ENCODE measurements around the gene MBOAT2.

Gene MBOAT2

GRCh38 chr2:8893474-8893873 is 110.0 kb downstream of the MBOAT2 start:
- no peak for DNase-seq

- no peak for DNase-seq
Observed at GRCh38 chr2:8892111-8892510, 111.4 kb downstream of the MBOAT2 start.

- no peak for DNase-seq
Observed at GRCh38 chr2:8889978-8890377, 113.5 kb downstream of the MBOAT2 start.

- DNase-seq, result no peak
Observed at GRCh38 chr2:8888963-8889362, 114.5 kb downstream of the MBOAT2 start.

- no peak for DNase-seq
Observed at GRCh38 chr2:8886876-8887275, 116.6 kb downstream of the MBOAT2 start.

- DNase-seq, result no peak
Observed at GRCh38 chr2:8886202-8886518, 117.3 kb downstream of the MBOAT2 start.

DNA sequence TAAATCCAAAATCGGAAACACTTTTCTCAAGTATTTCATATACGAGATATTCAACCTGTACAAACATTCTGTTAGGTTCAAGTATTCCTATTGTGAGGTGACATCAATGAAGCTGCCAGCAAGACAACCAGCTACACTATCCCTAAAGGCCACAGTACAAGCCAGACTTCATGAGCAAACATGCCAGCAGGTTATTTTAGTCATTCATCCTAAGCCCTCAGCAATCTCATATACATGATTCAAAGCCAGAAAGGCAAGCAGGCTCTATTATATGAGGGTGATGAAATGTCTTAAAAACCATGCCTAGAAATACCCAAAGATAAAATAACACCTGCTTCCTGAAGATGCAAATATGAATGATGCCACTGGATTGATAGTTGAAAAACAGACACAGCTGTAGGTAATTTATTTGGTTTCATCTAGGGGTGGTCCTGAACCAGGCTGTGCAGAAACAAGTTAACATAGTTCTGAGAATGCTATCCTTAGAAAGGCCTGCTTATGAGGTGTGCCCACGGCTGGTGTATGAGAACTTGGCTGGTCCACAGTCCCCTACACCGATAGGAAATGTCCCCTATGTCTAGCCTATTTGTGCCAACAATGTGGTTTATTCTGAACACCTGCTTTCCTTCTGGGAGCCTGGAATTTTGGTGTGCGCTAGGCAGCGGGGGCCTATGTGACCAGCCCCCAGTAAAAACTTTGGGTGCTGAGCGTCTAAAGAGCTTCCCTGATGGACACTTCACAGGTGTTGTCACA is 117.9 kb downstream of the MBOAT2 start:
- no peak for DNase-seq

DNA sequence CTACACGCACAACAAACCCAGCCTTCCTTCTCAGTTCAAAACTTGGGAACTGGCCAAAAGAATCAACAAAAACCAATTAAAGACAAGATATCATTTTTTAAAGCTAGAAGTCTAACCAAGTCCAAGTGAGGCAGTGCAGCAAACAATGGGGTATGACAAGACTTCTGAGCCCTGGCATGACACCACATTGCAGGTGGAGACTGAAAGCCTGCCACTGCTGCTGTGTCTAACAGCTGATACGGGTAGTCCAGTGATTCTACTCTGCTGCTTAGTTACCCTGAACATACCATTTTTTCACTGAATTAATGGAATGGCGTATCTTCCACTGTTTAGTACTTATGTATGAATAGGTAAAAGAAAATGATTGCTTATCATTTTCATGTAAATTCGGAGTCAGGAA is 118.7 kb downstream of the MBOAT2 start:
- DNase-seq, result no peak

DNA sequence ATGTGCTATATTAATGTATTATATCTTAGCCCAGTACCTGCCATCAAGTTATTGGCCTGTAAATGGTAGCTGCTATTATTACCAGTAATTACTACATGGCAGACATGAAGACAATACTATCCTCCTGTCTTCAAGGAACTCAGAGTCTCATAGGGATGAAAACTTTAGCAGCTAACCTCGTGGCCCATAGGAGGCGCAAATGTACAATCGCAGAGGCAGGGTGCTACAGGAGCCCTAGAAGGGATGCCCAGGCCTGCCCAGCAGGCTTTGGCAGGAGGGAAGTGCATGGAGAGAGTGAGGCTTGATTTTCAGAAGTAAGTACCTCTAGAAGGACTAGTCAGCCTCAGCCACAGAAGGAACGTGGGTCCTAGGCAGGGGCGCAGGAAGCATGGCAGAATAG is 121.4 kb downstream of the MBOAT2 start:
- DNase-seq, result no peak

GRCh38 chr2:8877894-8878293 is 125.6 kb downstream of the MBOAT2 start:
- DNase-seq, result no peak

- DNase-seq, result no peak
Observed at GRCh38 chr2:8877332-8877731, 126.2 kb downstream of the MBOAT2 start.

GRCh38 chr2:8876628-8877027 is 126.9 kb downstream of the MBOAT2 start:
- DNase-seq, result no peak

GRCh38 chr2:8872821-8873432 is 130.6 kb downstream of the MBOAT2 start:
- DNase-seq, result no peak

- DNase-seq, result no peak
Observed at GRCh38 chr2:8870441-8870840, 133.0 kb downstream of the MBOAT2 start.

- DNase-seq, result no peak
Observed at GRCh38 chr2:8867363-8867762, 136.1 kb downstream of the MBOAT2 start.

- DNase-seq, result no peak
Observed at GRCh38 chr2:8863331-8863953, 140.0 kb downstream of the MBOAT2 start.

GRCh38 chr2:8862230-8862629 is 141.3 kb downstream of the MBOAT2 start:
- no peak for DNase-seq

GRCh38 chr2:8861797-8862196 is 141.7 kb downstream of the MBOAT2 start:
- DNase-seq, result no peak

- no peak for DNase-seq
Observed at GRCh38 chr2:8860239-8860638, 143.2 kb downstream of the MBOAT2 start.

DNA sequence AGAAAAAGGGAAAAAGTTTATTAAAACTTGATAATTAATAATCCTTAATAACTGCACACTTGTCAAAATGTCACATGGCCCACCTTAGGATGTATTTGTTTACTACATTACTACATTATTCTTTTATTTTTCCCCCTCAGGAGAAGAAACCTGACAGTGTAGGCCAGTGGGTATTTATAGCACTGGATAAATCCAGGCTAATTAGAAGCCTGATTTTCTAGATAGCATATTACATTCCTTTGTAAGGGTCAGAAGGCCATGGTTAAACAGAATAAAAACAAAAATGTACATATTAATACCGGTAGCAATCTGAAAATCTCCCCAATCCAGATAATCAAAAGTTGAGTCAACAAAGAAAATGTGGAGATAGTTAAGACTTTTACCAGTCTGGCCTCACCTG is 144.6 kb downstream of the MBOAT2 start:
- no peak for DNase-seq

- no peak for DNase-seq
Observed at GRCh38 chr2:8858264-8858663, 145.2 kb downstream of the MBOAT2 start.

DNA sequence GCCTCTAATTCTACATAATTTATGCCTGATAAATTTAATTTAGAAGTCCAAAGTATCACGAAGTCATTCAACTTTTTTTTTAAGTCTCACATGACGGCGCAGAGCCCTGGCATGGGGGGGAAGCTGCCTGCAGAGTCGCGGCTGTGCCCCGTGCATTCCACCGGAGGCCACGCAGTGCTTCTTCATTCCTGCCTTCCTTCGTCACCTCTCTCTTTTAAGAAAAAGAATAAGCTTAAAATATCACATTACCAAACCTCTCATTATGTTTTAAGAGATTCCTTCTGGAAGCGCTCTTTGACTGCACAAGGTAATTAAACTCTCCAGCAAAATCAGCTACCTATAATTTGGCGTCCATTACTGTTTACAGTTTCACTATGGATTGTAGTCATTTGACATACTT is 145.8 kb downstream of the MBOAT2 start:
- DNase-seq, result no peak

- no peak for DNase-seq
Observed at GRCh38 chr2:8856176-8856575, 147.3 kb downstream of the MBOAT2 start.

GRCh38 chr2:8855010-8855409 is 148.5 kb downstream of the MBOAT2 start:
- no peak for DNase-seq

- no peak for DNase-seq
Observed at GRCh38 chr2:8853426-8853825, 150.1 kb downstream of the MBOAT2 start.
